CD8-positive, alpha-beta memory T cell (primary cell): ENCODE results near the gene MCU. TPM values are rescaled to one million over a fixed set of nuclear protein-coding genes. Genes with fewer than 3 reads are reported as not detected.

Experiments
- CTCF ChIA-PET: fragments of 350-600 bp; sonication (Branson Sonifier 250); formaldehyde crosslinking; loops from one replicate; lab custom pipeline; 2021; ENCODE audit warnings: antibody characterized with exemption; lab: Charles Lee
- POLR2A ChIA-PET: fragments of 350-600 bp; sonication (Branson Sonifier 250); formaldehyde crosslinking; loops from one replicate; lab custom pipeline; 2021; ENCODE audit warnings: antibody characterized with exemption; lab: Charles Lee
- DNase-seq, 5 donors: peaks; one replicate each; pipeline versions ENCODE4 v3.0.0 to v3.0.0-alpha.2; 2020 to 2022; ENCODE audit warnings: mixed read lengths in 1 of 5
- H3K27ac ChIP-seq: one replicate; pipeline ENCODE4 v1.7.0; 2013; ENCODE audit warnings: low read depth, mild to moderate bottlenecking, low read length, moderate library complexity
- H3K27me3 ChIP-seq: 2 replicates; pipeline ENCODE4 v1.7.0; 2013; ENCODE audit warnings: low read length, mild to moderate bottlenecking; ENCODE audit not compliant: insufficient read depth, poor library complexity, severe bottlenecking
- H3K36me3 ChIP-seq: 2 replicates; pipeline ENCODE4 v1.7.0; 2013; ENCODE audit warnings: mild to moderate bottlenecking, low read length, moderate library complexity; ENCODE audit not compliant: insufficient read depth
- H3K4me1 ChIP-seq: 2 replicates; pipeline ENCODE4 v1.7.0; 2013; ENCODE audit warnings: mild to moderate bottlenecking, low read length, moderate library complexity; ENCODE audit not compliant: insufficient read depth
- H3K4me3 ChIP-seq: 2 replicates; pipeline ENCODE4 v1.7.0; 2013; ENCODE audit warnings: mild to moderate bottlenecking, low read length
- H3K9me3 ChIP-seq: 2 replicates; pipeline ENCODE4 v1.7.0; 2013; ENCODE audit warnings: mild to moderate bottlenecking, low read length
- H3K27ac Mint-ChIP-seq, 8 donors: one replicate each; pipeline ENCODE4 v1.8.0; 2020 to 2021; ENCODE audit warnings: mixed read lengths in 8 of 8, mild to moderate bottlenecking in 6 of 8, inconsistent platforms in 3 of 8, moderate library complexity in 3 of 8
- H3K27me3 Mint-ChIP-seq, 2 donors: one replicate each; pipeline ENCODE4 v1.8.0; 2020 to 2021; ENCODE audit warnings: mixed read lengths in 2 of 2, mild to moderate bottlenecking in 1 of 2, moderate library complexity in 1 of 2
- H3K36me3 Mint-ChIP-seq, 3 donors: one replicate each; pipeline ENCODE4 v1.8.0; 2020 to 2021; ENCODE audit warnings: mixed read lengths in 3 of 3, inconsistent platforms in 1 of 3, mild to moderate bottlenecking in 1 of 3
- H3K4me1 Mint-ChIP-seq, 3 donors: one replicate each; pipeline ENCODE4 v1.8.0; 2020 to 2021; ENCODE audit warnings: mixed read lengths in 3 of 3, inconsistent platforms in 1 of 3, mild to moderate bottlenecking in 1 of 3
- H3K4me3 Mint-ChIP-seq, 7 donors: one replicate each; pipeline ENCODE4 v1.8.0; 2020 to 2021; ENCODE audit warnings: mixed read lengths in 7 of 7, mild to moderate bottlenecking in 6 of 7, moderate library complexity in 4 of 7, inconsistent platforms in 2 of 7
- H3K9me3 Mint-ChIP-seq, 5 donors: one replicate each; pipeline ENCODE4 v1.8.0; 2020 to 2022; ENCODE audit warnings: mixed read lengths in 5 of 5, mild to moderate bottlenecking in 3 of 5, moderate library complexity in 2 of 5, inconsistent platforms in 1 of 5
- polyA plus RNA-seq: library from polyadenylated mRNA; unstranded; fragments of 300-500 nt; fragmentation: Illumina TruSeq; gene quantifications from one replicate; pipeline ENCODE4 v1.2.3, GENCODE V29; 2021
- total RNA-seq, 2 experiments: library from RNA; stranded (reverse); gene quantifications; one replicate each; pipeline ENCODE4 v1.2.3, GENCODE V29; 2021

The MCU gene
- total and polyA plus RNA-seq, 3 experiments from 2014 or later = 7.9 to 17.6 (median 14.9) TPM

GRCh38 chr10:72779874-72780273, 87.9 kb downstream of the MCU start:
- Histone ChIP-seq H3K27ac (no peak overlapping the region), H3K9me3 (no peaks in the 10 kb centered on the region), H3K27me3 (no peaks in the 10 kb centered on the region), H3K36me3 (no peaks in the 10 kb centered on the region), H3K4me1 (no peaks in the 10 kb centered on the region), H3K4me3 (no peak overlapping the region)
- Mint-ChIP-seq H3K4me3 (no peak overlapping the region), H3K27ac (no peak overlapping the region), H3K9me3 (peaks cover 0 to 12% (median 6%) of the 10 kb centered on the region in 5 donors), H3K27me3 (no peaks in the 10 kb centered on the region), H3K36me3 (peaks cover 2 to 13% (median 2%) of the 10 kb centered on the region in 3 donors), H3K4me1 (peaks cover 4 to 6% (median 5%) of the 10 kb centered on the region in 3 donors)
- DNase-seq = no peak
- ChIA-PET POLR2A (no interaction called here), CTCF (no interaction called here)

GRCh38 chr10:72782649-72783330, 90.8 kb downstream of the MCU start:
- no peak overlapping the region for H3K4me3 Mint-ChIP-seq
- no peaks in the 10 kb centered on the region for H3K9me3 Mint-ChIP-seq
- peaks cover 0 to 7% (median 1%) of the 10 kb centered on the region in 3 donors for H3K36me3 Mint-ChIP-seq
- H3K4me1 Mint-ChIP-seq = peaks cover 0 to 2% (median 0%) of the 10 kb centered on the region in 3 donors
- no peaks in the 10 kb centered on the region for H3K9me3 ChIP-seq
- no peak for DNase-seq
- no peaks in the 10 kb centered on the region for H3K36me3 ChIP-seq
- no peaks in the 10 kb centered on the region for H3K27me3 ChIP-seq
- H3K27ac Mint-ChIP-seq = no peak overlapping the region
- H3K27ac ChIP-seq = no peak overlapping the region
- ChIA-PET POLR2A (interaction anchor here (0.6 kb wide), 2 partner anchors 115 to 833 kb away, joined by 4 to 7 read pairs; no protein-coding TSS in a partner anchor), CTCF (no interaction called here)
- no peaks in the 10 kb centered on the region for H3K4me1 ChIP-seq
- no peak overlapping the region for H3K4me3 ChIP-seq
- no peaks in the 10 kb centered on the region for H3K27me3 Mint-ChIP-seq

GRCh38 chr10:72783410-72783833, 91.5 kb downstream of the MCU start:
- Histone ChIP-seq H3K4me1 (no peaks in the 10 kb centered on the region), H3K27ac (no peak overlapping the region), H3K4me3 (no peak overlapping the region), H3K27me3 (no peaks in the 10 kb centered on the region), H3K9me3 (no peaks in the 10 kb centered on the region), H3K36me3 (no peaks in the 10 kb centered on the region)
- no peak overlapping the region for H3K4me3 Mint-ChIP-seq
- ChIA-PET POLR2A (interaction anchor here (0.6 kb wide), 2 partner anchors 115 to 832 kb away, joined by 4 to 7 read pairs; no protein-coding TSS in a partner anchor), CTCF (no interaction called here)
- H3K9me3 Mint-ChIP-seq = no peaks in the 10 kb centered on the region
- peaks cover 0 to 3% (median 2%) of the 10 kb centered on the region in 3 donors for H3K4me1 Mint-ChIP-seq
- no peak for DNase-seq
- H3K27me3 Mint-ChIP-seq = no peaks in the 10 kb centered on the region
- H3K27ac Mint-ChIP-seq = peak overlapping the region in 1 of 8 donors; percentile 25
- H3K36me3 Mint-ChIP-seq = peaks cover 0 to 4% (median 1%) of the 10 kb centered on the region in 3 donors

GRCh38 chr10:72784551-72785351, 92.8 kb downstream of the MCU start:
- H3K27me3 Mint-ChIP-seq = no peaks in the 10 kb centered on the region
- H3K27me3 ChIP-seq = no peaks in the 10 kb centered on the region
- H3K27ac Mint-ChIP-seq = no peak overlapping the region
- H3K36me3 ChIP-seq = no peaks in the 10 kb centered on the region
- H3K9me3 Mint-ChIP-seq = no peaks in the 10 kb centered on the region
- no peak for DNase-seq
- H3K4me3 Mint-ChIP-seq = no peak overlapping the region
- no peak overlapping the region for H3K27ac ChIP-seq
- peaks cover 5 to 14% (median 7%) of the 10 kb centered on the region in 3 donors for H3K4me1 Mint-ChIP-seq
- no peaks in the 10 kb centered on the region for H3K9me3 ChIP-seq
- H3K36me3 Mint-ChIP-seq = peaks cover 0 to 1% (median 0%) of the 10 kb centered on the region in 3 donors
- no peak overlapping the region for H3K4me3 ChIP-seq
- CTCF ChIA-PET = no interaction called here
- no peaks in the 10 kb centered on the region for H3K4me1 ChIP-seq
- POLR2A ChIA-PET = no interaction called here

- Histone ChIP-seq H3K27ac (no peak overlapping the region), H3K4me3 (no peak overlapping the region), H3K27me3 (no peaks in the 10 kb centered on the region), H3K36me3 (no peaks in the 10 kb centered on the region), H3K4me1 (no peaks in the 10 kb centered on the region), H3K9me3 (no peaks in the 10 kb centered on the region)
- Mint-ChIP-seq H3K4me1 (peaks cover 7 to 15% (median 7%) of the 10 kb centered on the region in 3 donors), H3K27me3 (no peaks in the 10 kb centered on the region), H3K4me3 (no peak overlapping the region), H3K36me3 (peaks cover 0 to 1% (median 0%) of the 10 kb centered on the region in 3 donors), H3K9me3 (no peaks in the 10 kb centered on the region), H3K27ac (no peak overlapping the region)
- DNase-seq = no peak
- CTCF ChIA-PET = no interaction called here
- POLR2A ChIA-PET = no interaction called here
These were observed 93.5 kb downstream of the MCU start for GRCh38 chr10:72785409-72785808.

- H3K4me1 Mint-ChIP-seq = peaks cover 6 to 15% (median 7%) of the 10 kb centered on the region in 3 donors
- ChIA-PET CTCF (no interaction called here), POLR2A (no interaction called here)
- H3K9me3 ChIP-seq = no peaks in the 10 kb centered on the region
- H3K4me3 Mint-ChIP-seq = no peak overlapping the region
- H3K9me3 Mint-ChIP-seq = no peaks in the 10 kb centered on the region
- H3K4me1 ChIP-seq = no peaks in the 10 kb centered on the region
- H3K27ac Mint-ChIP-seq = no peak overlapping the region
- H3K27me3 ChIP-seq = no peaks in the 10 kb centered on the region
- H3K27ac ChIP-seq = no peak overlapping the region
- H3K36me3 ChIP-seq = no peaks in the 10 kb centered on the region
- no peaks in the 10 kb centered on the region for H3K27me3 Mint-ChIP-seq
- no peak for DNase-seq
- no peaks in the 10 kb centered on the region for H3K36me3 Mint-ChIP-seq
- no peak overlapping the region for H3K4me3 ChIP-seq
These were observed 98.5 kb downstream of the MCU start for GRCh38 chr10:72790216-72790990.

- Histone ChIP-seq H3K4me3 (no peak overlapping the region), H3K27ac (no peak overlapping the region), H3K27me3 (no peaks in the 10 kb centered on the region), H3K9me3 (no peaks in the 10 kb centered on the region), H3K36me3 (no peaks in the 10 kb centered on the region), H3K4me1 (no peaks in the 10 kb centered on the region)
- CTCF ChIA-PET = no interaction called here
- peak overlapping the region in 1 of 8 donors; percentile 42 for H3K27ac Mint-ChIP-seq
- peaks cover 6 to 15% (median 7%) of the 10 kb centered on the region in 3 donors for H3K4me1 Mint-ChIP-seq
- H3K36me3 Mint-ChIP-seq = no peaks in the 10 kb centered on the region
- no peak for DNase-seq
- H3K27me3 Mint-ChIP-seq = no peaks in the 10 kb centered on the region
- no peak overlapping the region for H3K4me3 Mint-ChIP-seq
- H3K9me3 Mint-ChIP-seq = no peaks in the 10 kb centered on the region
- POLR2A ChIA-PET = no interaction called here
These were observed 100.3 kb downstream of the MCU start for GRCh38 chr10:72792288-72792687.
